SH-SY5Y (cell line): ENCODE results near the gene LAMA5.

Experiments used
- GATA2 ChIP-seq: IDR thresholded peaks from 2 replicates; pipeline ENCODE4 v1.6.1; 2011; ENCODE audit warnings: mild to moderate bottlenecking, low read depth, low read length
- GATA3 ChIP-seq: IDR thresholded peaks from 2 replicates; pipeline ENCODE4 v1.6.1; 2011; ENCODE audit warnings: low read depth, mild to moderate bottlenecking, low read length, moderate library complexity

DNA sequence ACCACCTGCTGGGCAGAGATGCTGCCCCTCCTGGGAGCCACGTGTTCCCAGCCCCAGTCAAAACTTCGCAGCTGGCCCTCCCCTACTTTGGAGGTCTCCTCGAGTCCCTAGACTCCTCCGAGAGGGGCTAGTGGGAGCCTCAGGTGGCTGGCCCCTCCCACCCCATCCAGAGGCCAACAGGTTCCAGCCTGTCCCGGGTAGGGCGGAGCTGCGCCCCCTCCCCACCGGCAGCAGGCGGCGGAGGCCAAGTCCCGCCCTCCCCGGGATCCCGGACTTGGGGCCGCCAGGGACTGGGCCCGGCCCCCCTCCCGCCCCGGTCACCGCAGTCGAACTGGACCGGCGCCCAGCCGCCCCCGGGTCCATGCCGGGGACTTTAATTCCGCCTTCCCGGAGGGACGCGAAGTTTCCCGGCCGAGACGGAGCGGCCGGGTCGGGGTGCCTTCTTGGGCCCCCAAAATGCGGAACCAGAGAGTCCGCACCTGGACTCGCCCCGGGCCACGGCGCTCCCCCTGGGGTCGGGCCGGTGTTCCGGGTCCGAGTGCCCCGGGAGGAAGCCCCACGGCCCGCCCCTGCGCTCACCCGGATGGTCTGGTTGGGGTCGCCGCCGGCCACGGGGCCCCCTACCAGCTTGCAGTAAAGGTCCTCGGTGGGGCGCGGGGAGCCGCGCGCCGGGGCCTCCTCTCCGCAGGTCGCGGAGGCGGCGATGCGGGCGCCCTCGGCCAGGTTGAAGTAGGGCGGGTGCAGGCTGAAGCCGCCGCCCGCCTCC, 559 bp downstream of the LAMA5 start:
- TF ChIP-seq GATA3: no peak
- TF ChIP-seq GATA2: no peak
